GM10248 (cell line): ENCODE measurements around the gene PVALEF.

ENCODE experiments used
- CTCF ChIA-PET: fragments of 300-600 bp; sonication (Branson Sonifier 250); formaldehyde crosslinking; extraction: SDS; loops from one replicate; lab custom pipeline; 2021; ENCODE audit warnings: antibody characterized with exemption; lab: Yijun Ruan, JAX
- POLR2A ChIA-PET: fragments of 350-650 bp; sonication (Branson Sonifier 250); formaldehyde crosslinking; extraction: SDS; loops from one replicate; lab custom pipeline; 2020; ENCODE audit warnings: antibody characterized with exemption; lab: Yijun Ruan, JAX
- DNase-seq: peaks from one replicate; pipeline ENCODE4 v3.0.0; 2012; ENCODE audit errors: extremely low spot score
- TF ChIP-seq, protein P1 (sequence below): IDR thresholded peaks from 2 replicates; pipeline ENCODE4 v1.5.1; 2012; ENCODE audit warnings: mild to moderate bottlenecking, low read depth; ENCODE audit errors: extremely low read depth, missing control alignments, control extremely low read depth

PVALEF gene

DNA sequence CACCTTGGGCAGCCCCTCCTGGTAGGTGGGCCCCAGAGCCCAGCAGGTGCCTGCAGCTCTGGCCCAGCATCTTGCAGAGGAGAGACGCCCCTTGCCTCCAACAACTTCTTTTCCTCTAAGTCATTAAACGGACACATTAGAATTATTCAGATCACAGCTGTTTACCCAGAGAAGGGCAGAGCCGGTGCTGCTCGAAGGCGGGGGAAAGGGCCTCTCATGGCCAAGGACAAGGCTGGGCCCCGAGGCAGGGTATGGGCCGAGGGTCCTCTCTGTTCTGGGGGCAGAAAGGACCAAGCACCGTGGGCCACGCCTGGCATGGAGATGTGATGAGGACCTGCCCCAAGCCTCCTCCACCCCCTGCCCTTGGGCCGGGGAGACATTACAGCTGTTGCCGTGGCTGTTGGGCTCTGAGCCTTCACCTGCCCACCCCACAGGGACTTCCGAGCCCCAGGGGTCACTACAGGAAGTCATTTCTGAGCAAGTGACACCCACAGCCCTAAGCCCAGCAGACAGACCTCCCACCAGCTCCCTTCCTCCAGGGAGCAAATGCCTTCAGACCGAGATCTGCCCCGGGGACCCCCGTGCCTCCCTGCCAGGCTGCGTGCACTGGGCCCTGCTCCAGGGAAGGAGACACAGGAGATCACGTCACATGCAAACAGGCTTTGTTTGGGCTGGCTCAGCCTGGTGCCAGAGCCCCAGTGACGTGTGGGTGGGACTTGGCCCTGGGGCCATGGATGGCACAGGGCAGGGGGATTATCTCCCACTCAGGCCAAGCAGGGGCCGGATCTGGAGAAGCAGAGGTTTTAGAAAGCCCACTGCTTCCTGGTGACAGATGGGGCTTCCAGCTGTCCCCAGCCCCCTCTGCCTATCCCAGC lies 699 bp upstream of the PVALEF start:
- no peak for DNase-seq
- ChIA-PET POLR2A (no interaction called here), CTCF (interaction anchor here (1.6 kb wide), 1 partner anchor 63 kb away, joined by 3 read pairs; no protein-coding TSS in a partner anchor)
- TF ChIP-seq, protein P1, sequence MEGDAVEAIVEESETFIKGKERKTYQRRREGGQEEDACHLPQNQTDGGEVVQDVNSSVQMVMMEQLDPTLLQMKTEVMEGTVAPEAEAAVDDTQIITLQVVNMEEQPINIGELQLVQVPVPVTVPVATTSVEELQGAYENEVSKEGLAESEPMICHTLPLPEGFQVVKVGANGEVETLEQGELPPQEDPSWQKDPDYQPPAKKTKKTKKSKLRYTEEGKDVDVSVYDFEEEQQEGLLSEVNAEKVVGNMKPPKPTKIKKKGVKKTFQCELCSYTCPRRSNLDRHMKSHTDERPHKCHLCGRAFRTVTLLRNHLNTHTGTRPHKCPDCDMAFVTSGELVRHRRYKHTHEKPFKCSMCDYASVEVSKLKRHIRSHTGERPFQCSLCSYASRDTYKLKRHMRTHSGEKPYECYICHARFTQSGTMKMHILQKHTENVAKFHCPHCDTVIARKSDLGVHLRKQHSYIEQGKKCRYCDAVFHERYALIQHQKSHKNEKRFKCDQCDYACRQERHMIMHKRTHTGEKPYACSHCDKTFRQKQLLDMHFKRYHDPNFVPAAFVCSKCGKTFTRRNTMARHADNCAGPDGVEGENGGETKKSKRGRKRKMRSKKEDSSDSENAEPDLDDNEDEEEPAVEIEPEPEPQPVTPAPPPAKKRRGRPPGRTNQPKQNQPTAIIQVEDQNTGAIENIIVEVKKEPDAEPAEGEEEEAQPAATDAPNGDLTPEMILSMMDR = no peak

DNA sequence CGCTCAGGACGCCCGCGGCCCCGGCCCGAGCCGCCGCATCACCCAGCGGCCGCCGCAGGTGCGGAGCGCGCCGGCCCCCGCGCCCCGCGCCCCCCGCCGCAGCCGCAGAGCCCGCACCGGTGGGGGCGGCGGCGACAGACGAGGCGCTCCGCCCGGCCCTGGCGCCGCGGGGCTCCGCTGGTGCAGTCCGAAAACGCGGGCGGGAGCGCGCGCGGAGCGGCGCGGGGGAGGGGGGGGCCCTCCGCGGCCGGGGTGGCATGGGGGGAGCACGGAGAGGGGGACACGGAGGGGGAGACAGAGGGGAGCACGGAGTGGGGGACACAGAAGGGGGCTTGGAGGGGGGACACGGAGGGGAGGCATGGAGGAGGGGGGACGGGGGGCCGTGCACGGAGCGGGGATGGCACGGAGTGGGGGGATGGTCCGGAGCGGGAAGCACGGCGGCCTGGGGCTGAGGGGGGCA lies 756 bp downstream of the PVALEF start, which contains the start of gene AATK:
TSS of gene AATK (minus strand) at position 189 of the 460 bp plus-strand sequence. CDS start 229 bp downstream, outside the sequence.
- ChIA-PET CTCF (no interaction called here), POLR2A (no interaction called here)
- TF ChIP-seq, protein P1 = no peak
- DNase-seq = no peak

DNA sequence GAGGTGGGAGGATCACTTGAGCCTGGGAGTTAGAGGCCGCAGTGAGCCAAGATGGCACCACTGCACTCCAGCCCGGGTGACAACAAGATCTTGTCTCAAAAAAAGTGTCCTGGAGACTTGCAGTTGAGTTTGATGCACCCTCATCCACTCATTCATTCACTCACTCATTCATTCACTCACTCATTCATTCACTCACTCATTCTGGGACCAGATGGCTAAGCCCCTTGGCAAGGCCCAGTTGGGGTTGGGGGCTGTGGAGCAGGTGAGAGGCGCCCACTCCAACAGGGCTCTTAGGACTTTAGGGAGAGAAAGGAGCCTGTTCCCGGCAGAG lies 1.9 kb downstream of the PVALEF start:
- ChIA-PET POLR2A (no interaction called here), CTCF (no interaction called here)
- no peak for DNase-seq
- TF ChIP-seq, protein P1 = no peak

DNA sequence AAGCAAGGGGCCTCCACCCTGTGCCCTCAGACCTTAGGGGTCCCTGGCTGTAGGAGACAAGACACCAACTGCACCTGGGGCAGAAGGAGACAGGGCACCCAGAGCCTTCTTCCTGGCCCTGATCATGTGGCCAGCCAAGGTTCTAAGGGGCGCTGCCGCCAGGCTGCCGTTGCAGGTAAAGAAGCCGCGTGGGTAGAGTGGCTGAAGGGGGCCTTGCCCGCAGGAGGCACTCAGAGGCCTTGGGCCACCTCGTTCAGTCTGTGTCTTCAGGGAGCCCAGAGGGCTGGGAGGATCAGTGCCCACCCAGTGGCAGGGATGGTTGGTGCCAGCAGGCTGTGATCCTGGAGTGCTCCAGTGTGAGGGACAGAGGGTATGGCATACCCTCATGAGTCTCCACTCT lies 2.3 kb downstream of the PVALEF start:
- POLR2A ChIA-PET = interaction anchor here (0.5 kb wide), 1 partner anchor 41 kb away, joined by 4 read pairs; no protein-coding TSS in a partner anchor
- TF ChIP-seq, protein P1 = no peak

DNA sequence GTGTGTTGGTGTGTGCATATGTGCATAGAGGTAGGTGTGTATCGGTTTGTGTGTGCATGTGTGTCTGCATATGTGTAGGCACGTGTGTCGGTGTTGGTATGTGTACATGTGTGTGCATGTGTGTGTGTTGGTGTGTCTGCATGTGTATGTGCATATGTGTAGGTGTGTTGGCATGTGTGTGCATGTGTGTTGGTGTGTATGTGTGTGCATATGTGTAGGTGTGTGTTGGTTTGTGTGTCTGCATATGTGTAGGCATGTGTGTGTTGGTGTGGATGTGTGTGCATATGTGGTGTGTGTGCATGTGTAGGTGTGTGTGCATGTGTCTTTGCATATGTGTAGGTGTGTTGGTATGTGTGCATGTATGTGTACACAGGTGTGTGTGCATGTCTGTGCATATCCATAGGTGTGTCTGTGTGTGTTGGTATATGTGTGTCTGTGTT lies 4.6 kb downstream of the PVALEF start:
- ChIA-PET POLR2A (no interaction called here), CTCF (no interaction called here)
- no peak for DNase-seq
- TF ChIP-seq, protein P1 = no peak

More for the DNA sequence above, 2.3 kb downstream of the PVALEF start:
- CTCF ChIA-PET = no interaction called here
- no peak for DNase-seq

DNA sequence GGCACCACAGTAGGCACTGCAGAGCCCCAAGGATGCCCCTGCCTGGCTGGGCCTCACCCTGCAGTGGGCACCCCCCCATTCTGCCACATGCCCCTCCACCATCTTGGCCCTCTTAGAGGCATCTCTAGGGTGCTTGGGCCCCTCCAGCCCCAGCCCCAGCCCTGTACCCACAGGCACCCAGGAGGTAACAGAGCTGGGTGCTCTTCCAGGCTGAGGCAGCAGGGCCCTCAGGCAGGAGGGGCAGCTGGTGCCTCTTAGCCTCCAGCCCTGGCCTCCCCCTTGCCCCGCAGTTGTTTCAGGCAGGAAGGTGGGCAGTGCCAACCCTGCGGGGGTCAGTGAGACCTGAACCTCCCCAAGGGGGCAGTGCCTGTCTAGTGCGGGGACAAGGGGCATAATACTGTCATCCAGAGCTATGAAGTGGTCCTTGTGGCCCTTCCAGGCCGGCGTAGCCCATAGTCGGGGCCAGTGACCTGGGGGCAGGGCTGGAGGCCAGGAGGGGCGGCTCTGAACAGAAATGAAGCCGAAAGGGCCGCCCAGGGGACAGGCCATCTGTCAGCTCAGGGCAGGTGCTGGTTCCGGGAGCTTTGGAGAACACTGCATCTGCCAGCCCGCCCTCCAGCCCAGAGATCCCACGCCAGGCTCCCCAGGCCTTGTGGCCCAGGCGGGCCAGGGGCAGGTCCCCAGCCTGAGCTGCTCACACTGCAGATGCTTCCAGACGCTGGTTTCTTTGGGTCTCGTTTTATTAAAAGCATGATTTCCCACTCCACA lies 5.6 kb downstream of the PVALEF start:
- POLR2A ChIA-PET = no interaction called here
- TF ChIP-seq, protein P1 = no peak
- no peak for DNase-seq

More for the DNA sequence above, 5.6 kb downstream of the PVALEF start:
- CTCF ChIA-PET = interaction anchor here (1.0 kb wide), 1 partner anchor 10 kb away, joined by 3 read pairs; no protein-coding TSS in a partner anchor
